Parathyroid adenoma (tissue), 2 donors: ENCODE data around the gene COPA.

Experiments used
- H2AFZ ChIP-seq: fragments of 300-600 bp; sonication (generic); one replicate; pipeline ENCODE4 v1.7.0; 2017; ENCODE audit warnings: antibody characterized with exemption, mild to moderate bottlenecking
- H3K27ac ChIP-seq: fragments of 300-600 bp; sonication (generic); one replicate; pipeline ENCODE4 v1.7.0; 2017
- H3K27me3 ChIP-seq: fragments of 300-600 bp; sonication (generic); one replicate; pipeline ENCODE4 v1.7.0; 2017; ENCODE audit warnings: low read length; ENCODE audit not compliant: control insufficient read depth, insufficient read depth
- H3K36me3 ChIP-seq: fragments of 300-600 bp; sonication (generic); one replicate; pipeline ENCODE4 v1.7.0; 2017; ENCODE audit warnings: low read length; ENCODE audit not compliant: control insufficient read depth, insufficient read depth
- H3K4me1 ChIP-seq: fragments of 300-600 bp; sonication (generic); one replicate; pipeline ENCODE4 v1.7.0; 2017; ENCODE audit warnings: control low read depth
- H3K4me2 ChIP-seq: fragments of 300-600 bp; sonication (generic); one replicate; pipeline ENCODE4 v1.7.0; 2017; ENCODE audit warnings: low read length
- H3K4me3 ChIP-seq: fragments of 300-600 bp; sonication (generic); one replicate; pipeline ENCODE4 v1.7.0; 2017; ENCODE audit warnings: low read depth, low read length
- H3K79me2 ChIP-seq: fragments of 300-600 bp; sonication (generic); one replicate; pipeline ENCODE4 v1.7.0; 2017; ENCODE audit warnings: control low read depth
- H3K9ac ChIP-seq: fragments of 300-600 bp; sonication (generic); one replicate; pipeline ENCODE4 v1.7.0; 2017; ENCODE audit warnings: mild to moderate bottlenecking
- H3K9me3 ChIP-seq: fragments of 300-600 bp; sonication (generic); one replicate; pipeline ENCODE4 v1.7.0; 2017; ENCODE audit warnings: low read length; ENCODE audit not compliant: control insufficient read depth
- TF ChIP-seq, protein P1 (sequence below): fragments of 300-600 bp; sonication (generic); IDR thresholded peaks from one replicate; pipeline ENCODE4 v1.7.0; 2017; ENCODE audit warnings: antibody characterized with exemption, mild to moderate bottlenecking
- donor health status: primary hyperparathyroidism.

Gene COPA

DNA sequence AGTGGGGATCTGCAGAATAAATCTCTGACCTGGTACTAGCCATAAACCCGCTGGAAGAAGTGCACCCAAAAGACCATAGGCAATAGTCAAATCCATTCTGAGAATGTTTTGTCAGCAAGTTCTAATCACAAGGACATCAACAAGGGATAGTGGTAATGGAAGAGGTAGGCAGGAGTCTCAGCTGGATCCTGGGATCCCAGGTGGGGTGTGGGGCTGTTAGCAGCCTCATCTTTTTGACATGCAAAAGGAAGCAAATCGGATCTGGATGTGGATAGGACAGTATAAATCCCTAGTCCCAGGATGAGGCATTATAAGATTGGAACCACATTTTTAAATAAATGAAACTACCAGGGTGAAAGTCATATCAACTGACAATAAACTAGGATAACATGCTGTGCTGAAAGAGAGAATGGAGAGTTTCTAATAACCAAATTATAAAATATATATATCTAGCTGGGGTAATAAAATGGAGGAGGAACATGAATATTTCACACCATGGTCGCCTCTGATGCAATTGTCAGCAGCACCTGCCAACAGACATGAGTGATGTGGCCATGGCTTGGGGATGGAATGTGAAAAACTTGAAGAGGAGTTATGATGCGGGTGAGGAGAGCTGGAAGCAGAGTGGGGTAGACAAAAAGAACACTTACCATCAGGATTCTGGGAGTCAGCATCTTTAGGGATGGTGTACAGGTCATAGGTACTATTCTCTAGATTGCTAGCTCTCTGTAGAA lies 34.4 kb downstream of the COPA start:
- H3K36me3 ChIP-seq = no peaks in the 10 kb centered on the region

DNA sequence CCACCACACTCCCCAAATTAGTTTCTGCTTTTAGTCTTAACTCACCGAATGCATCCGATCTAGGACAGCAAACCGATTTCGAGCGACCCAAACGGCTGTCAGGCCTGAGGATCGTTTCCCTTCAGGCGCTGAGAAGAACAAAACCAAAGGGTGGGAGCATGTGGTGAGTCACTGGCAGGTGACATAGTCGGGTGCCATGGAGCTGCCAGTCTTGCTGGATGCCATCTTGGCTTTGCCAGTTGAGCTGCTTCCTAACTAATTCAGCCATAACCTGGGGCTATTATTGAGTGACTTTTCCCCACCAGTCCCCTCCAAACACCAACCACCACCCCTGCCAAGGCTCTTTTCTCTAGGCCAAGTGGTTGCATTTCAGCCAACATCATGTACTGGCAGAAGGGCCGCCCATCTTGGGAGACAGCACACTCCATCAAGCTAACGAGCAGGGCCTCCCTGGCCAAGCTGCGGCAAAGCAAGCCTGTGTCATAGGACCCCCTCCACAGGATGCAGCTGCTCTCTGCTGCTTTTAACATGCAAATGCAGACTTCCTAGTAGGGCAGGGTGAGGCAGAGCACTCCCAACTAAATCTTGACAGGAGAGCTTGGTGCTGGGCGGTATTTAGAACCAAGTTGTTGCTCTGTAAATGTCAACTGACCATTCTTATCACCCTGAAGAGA lies 35.8 kb downstream of the COPA start:
- Histone ChIP-seq H3K4me3 (no peak overlapping the region), H3K79me2 (no peaks in the 10 kb centered on the region), H3K4me1 (no peaks in the 10 kb centered on the region), H3K27me3 (no peaks in the 10 kb centered on the region), H3K27ac (no peak overlapping the region), H3K9me3 (no peaks in the 10 kb centered on the region), H3K9ac (no peak overlapping the region), H3K36me3 (no peaks in the 10 kb centered on the region), H2AFZ (no peak overlapping the region), H3K4me2 (no peak overlapping the region)
- TF ChIP-seq, protein P1, sequence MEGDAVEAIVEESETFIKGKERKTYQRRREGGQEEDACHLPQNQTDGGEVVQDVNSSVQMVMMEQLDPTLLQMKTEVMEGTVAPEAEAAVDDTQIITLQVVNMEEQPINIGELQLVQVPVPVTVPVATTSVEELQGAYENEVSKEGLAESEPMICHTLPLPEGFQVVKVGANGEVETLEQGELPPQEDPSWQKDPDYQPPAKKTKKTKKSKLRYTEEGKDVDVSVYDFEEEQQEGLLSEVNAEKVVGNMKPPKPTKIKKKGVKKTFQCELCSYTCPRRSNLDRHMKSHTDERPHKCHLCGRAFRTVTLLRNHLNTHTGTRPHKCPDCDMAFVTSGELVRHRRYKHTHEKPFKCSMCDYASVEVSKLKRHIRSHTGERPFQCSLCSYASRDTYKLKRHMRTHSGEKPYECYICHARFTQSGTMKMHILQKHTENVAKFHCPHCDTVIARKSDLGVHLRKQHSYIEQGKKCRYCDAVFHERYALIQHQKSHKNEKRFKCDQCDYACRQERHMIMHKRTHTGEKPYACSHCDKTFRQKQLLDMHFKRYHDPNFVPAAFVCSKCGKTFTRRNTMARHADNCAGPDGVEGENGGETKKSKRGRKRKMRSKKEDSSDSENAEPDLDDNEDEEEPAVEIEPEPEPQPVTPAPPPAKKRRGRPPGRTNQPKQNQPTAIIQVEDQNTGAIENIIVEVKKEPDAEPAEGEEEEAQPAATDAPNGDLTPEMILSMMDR = no peak

More for the DNA sequence above, 34.4 kb downstream of the COPA start:
- TF ChIP-seq, protein P1 = no peak
- Histone ChIP-seq H3K4me2 (no peak overlapping the region), H3K79me2 (no peaks in the 10 kb centered on the region), H3K27me3 (no peaks in the 10 kb centered on the region), H3K9me3 (no peaks in the 10 kb centered on the region), H3K4me3 (no peak overlapping the region), H3K9ac (no peak overlapping the region), H2AFZ (no peak overlapping the region), H3K27ac (no peak overlapping the region), H3K4me1 (no peaks in the 10 kb centered on the region)

DNA sequence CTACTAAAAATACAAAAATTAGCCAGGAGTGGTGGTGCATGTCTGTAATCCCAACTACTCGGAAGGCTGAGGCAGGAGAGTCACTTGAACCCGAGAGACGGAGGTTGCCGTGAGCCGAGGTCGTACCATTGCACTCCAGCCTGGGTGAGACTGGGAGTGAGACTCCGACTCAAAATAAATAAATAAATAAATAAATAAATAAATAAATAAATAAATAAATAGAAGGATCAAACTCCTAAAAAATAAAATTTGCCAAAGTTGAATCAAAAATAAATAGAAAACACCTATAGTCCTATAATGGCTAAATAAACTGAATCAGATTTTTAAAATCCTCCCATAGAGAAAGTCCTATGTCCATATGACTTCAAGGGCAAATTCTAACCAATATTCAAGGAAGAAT lies 42.9 kb downstream of the COPA start:
- Histone ChIP-seq H3K27ac (no peak overlapping the region), H3K4me2 (no peak overlapping the region), H3K4me1 (no peaks in the 10 kb centered on the region), H3K36me3 (no peaks in the 10 kb centered on the region), H3K9me3 (no peaks in the 10 kb centered on the region), H2AFZ (no peak overlapping the region), H3K27me3 (no peaks in the 10 kb centered on the region), H3K79me2 (no peaks in the 10 kb centered on the region), H3K9ac (no peak overlapping the region), H3K4me3 (no peak overlapping the region)
- TF ChIP-seq, protein P1 = no peak

DNA sequence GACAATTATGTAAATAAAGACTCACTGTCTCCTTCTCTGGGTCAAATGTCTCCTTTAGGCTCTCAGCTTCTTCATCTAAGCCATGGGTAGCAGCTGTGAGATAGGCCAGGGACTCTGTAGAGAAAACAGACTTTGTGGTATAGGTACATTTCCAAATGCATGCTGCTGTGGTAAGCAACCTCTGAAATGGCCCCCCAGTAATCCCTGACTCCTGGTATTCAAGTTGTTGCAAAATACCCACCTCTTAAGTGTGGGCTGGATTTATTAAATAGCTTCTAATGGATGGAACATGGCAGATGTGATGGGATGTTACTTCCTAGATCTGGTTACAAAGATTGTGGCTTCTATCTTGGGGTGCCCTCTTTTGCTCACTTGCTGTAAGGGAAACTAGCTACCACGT lies 47.0 kb downstream of the COPA start:
- Histone ChIP-seq H3K27me3 (no peaks in the 10 kb centered on the region), H3K9me3 (no peaks in the 10 kb centered on the region), H3K4me1 (no peaks in the 10 kb centered on the region), H3K4me3 (no peak overlapping the region), H3K4me2 (no peak overlapping the region), H3K79me2 (no peaks in the 10 kb centered on the region), H3K27ac (no peak overlapping the region), H2AFZ (no peak overlapping the region), H3K9ac (no peak overlapping the region), H3K36me3 (no peaks in the 10 kb centered on the region)
- TF ChIP-seq, protein P1 = no peak
